IMR-90 (cell line): Measurements from ENCODE around the gene PAN3. TPM values are rescaled to one million over a fixed set of nuclear protein-coding genes. Genes with fewer than 3 reads are reported as not detected.

Experiments used
- ATAC-seq: fragments of 200-7000 bp; cut with Tn5 transposase; 2 replicates; pipeline ENCODE4 v1.9.1; 2020; ENCODE audit warnings: low read depth, mild to moderate bottlenecking, moderate library complexity
- BruUV-seq: library from RNA; stranded (reverse); fragments of 400-500 nt; replicated peaks from 2 replicates; lab custom pipeline; 2021; lab: Mats Ljungman, UMichigan
- CTCF ChIA-PET: fragments of 300-600 bp; formaldehyde crosslinking; extraction: SDS; loops from one replicate; lab custom pipeline; 2021; ENCODE audit warnings: antibody characterized with exemption; lab: Yijun Ruan, JAX
- POLR2A ChIA-PET: fragments of 300-600 bp; sonication (Branson Sonifier 250); formaldehyde crosslinking; loops from one replicate; lab custom pipeline; 2022; ENCODE audit warnings: antibody characterized with exemption; ENCODE audit not compliant: unreplicated experiment; lab: Charles Lee
- DNase-seq: peaks from one replicate; pipeline ENCODE4 v3.0.0; 2013
- H2AFZ ChIP-seq: replicated peaks from 2 replicates; pipeline ENCODE3; 2013; ENCODE audit warnings: low read length, mild to moderate bottlenecking; ENCODE audit not compliant: poor library complexity
- H2AK5ac ChIP-seq: 2 replicates; pipeline ENCODE4 v1.6.1; 2013; ENCODE audit warnings: low read depth, low read length, inconsistent platforms
- H2AK9ac ChIP-seq: replicated peaks from 2 replicates; pipeline ENCODE3; 2013; ENCODE audit warnings: mild to moderate bottlenecking, low read depth, low read length, moderate library complexity; ENCODE audit not compliant: poor library complexity
- H2BK120ac ChIP-seq: 2 replicates; pipeline ENCODE4 v1.6.1; 2013; ENCODE audit warnings: low read depth, low read length, inconsistent platforms
- H2BK15ac ChIP-seq: 3 replicates; pipeline ENCODE4 v1.6.1; 2013; ENCODE audit warnings: low read depth, low read length, inconsistent platforms
- H2BK20ac ChIP-seq: 2 replicates; pipeline ENCODE4 v1.6.1; 2013; ENCODE audit warnings: low read depth, mild to moderate bottlenecking, inconsistent platforms, low read length, moderate library complexity
- H2BK5ac ChIP-seq: 2 replicates; pipeline ENCODE4 v1.6.1; 2013; ENCODE audit warnings: mild to moderate bottlenecking, low read depth, low read length, inconsistent platforms; ENCODE audit not compliant: poor library complexity, severe bottlenecking
- H3K14ac ChIP-seq: replicated peaks from 2 replicates; pipeline ENCODE4 v1.6.1; 2013; ENCODE audit warnings: low read depth, low read length, inconsistent platforms
- H3K18ac ChIP-seq: 2 replicates; pipeline ENCODE4 v1.6.1; 2013; ENCODE audit warnings: low read depth, low read length, control low read depth
- H3K23ac ChIP-seq: 2 replicates; pipeline ENCODE4 v1.6.1; 2013; ENCODE audit warnings: low read depth, low read length, inconsistent platforms
- H3K27ac ChIP-seq: 2 replicates; pipeline ENCODE4 v1.5.1; 2013; ENCODE audit warnings: mild to moderate bottlenecking, control low read depth, low read length; ENCODE audit not compliant: insufficient read depth
- H3K27me3 ChIP-seq: 2 replicates; pipeline ENCODE4 v1.6.1; 2013; ENCODE audit warnings: low read length; ENCODE audit not compliant: control insufficient read depth, insufficient read depth
- H3K36me3 ChIP-seq: 2 replicates; pipeline ENCODE4 v1.6.1; 2013; ENCODE audit warnings: low read length, mixed read lengths; ENCODE audit not compliant: control insufficient read depth, insufficient read depth
- H3K4ac ChIP-seq: 2 replicates; pipeline ENCODE4 v1.6.1; 2013; ENCODE audit warnings: low read depth, low read length, inconsistent platforms
- H3K4me1 ChIP-seq: 2 replicates; pipeline ENCODE4 v1.6.1; 2013; ENCODE audit warnings: low read length, mixed read lengths; ENCODE audit not compliant: control insufficient read depth, insufficient read depth
- H3K4me2 ChIP-seq: 2 replicates; pipeline ENCODE4 v1.6.1; 2013; ENCODE audit warnings: low read depth, mild to moderate bottlenecking, control low read depth, low read length, moderate library complexity
- H3K4me3 ChIP-seq: 2 replicates; pipeline ENCODE4 v1.5.1; 2013; ENCODE audit warnings: low read depth, mild to moderate bottlenecking, control low read depth, low read length, moderate library complexity; ENCODE audit not compliant: insufficient read depth
- H3K56ac ChIP-seq: 2 replicates; pipeline ENCODE4 v1.6.1; 2013; ENCODE audit warnings: low read length, inconsistent platforms; ENCODE audit not compliant: insufficient read depth; ENCODE audit errors: extremely low read depth
- H3K79me1 ChIP-seq, 2 experiments: 2 replicates each; pipeline ENCODE4 v1.6.1; 2013; ENCODE audit warnings: low read length in 2 of 2, inconsistent platforms in 1 of 2, low read depth in 1 of 2
- H3K9ac ChIP-seq: 2 replicates; pipeline ENCODE4 v1.6.1; 2013; ENCODE audit warnings: low read depth, low read length, control low read depth
- H3K9me1 ChIP-seq: 2 replicates; pipeline ENCODE4 v1.6.1; 2013; ENCODE audit warnings: low read length, inconsistent platforms; ENCODE audit not compliant: insufficient read depth
- H3K9me3 ChIP-seq: 2 replicates; pipeline ENCODE4 v1.6.1; 2013; ENCODE audit warnings: low read length; ENCODE audit not compliant: control insufficient read depth, insufficient read depth
- H4K20me1 ChIP-seq: 2 replicates; pipeline ENCODE4 v1.6.1; 2013; ENCODE audit warnings: low read length, inconsistent platforms; ENCODE audit not compliant: insufficient read depth
- H4K5ac ChIP-seq: 2 replicates; pipeline ENCODE4 v1.6.1; 2013; ENCODE audit warnings: mild to moderate bottlenecking, low read depth, low read length, control low read depth
- H4K8ac ChIP-seq, 2 experiments: 2 replicates each; pipeline ENCODE4 v1.6.1; 2013; ENCODE audit warnings: low read depth in 2 of 2, low read length in 2 of 2, control low read depth in 1 of 2, inconsistent platforms in 1 of 2
- H4K91ac ChIP-seq: 2 replicates; pipeline ENCODE4 v1.6.1; 2013; ENCODE audit warnings: low read depth, low read length, inconsistent platforms; ENCODE audit not compliant: insufficient read depth
- BHLHE40 ChIP-seq: fragments of 150-350 bp; IDR thresholded peaks from 2 replicates; pipeline ENCODE4 v1.6.1; 2016; ENCODE audit warnings: mild to moderate bottlenecking, low read depth, low read length
- CEBPB ChIP-seq: IDR thresholded peaks from 2 replicates; pipeline ENCODE4 v1.6.1; 2012; ENCODE audit warnings: low read depth, low read length, improper control_type of control experiment
- CHD1 ChIP-seq: IDR thresholded peaks from 2 replicates; pipeline ENCODE4 v1.6.1; 2012; ENCODE audit warnings: low read depth, low read length, improper control_type of control experiment
- CTCF ChIP-seq: conservative IDR thresholded peaks from 2 replicates; pipeline ENCODE4 v1.5.1; 2012; ENCODE audit warnings: mild to moderate bottlenecking, low read depth, low read length, improper control_type of control experiment
- ELK1 ChIP-seq: fragments of 150-350 bp; IDR thresholded peaks from 2 replicates; pipeline ENCODE4 v1.6.1; 2016; ENCODE audit warnings: low read depth, mild to moderate bottlenecking, low read length, moderate library complexity, borderline replicate concordance
- FOS ChIP-seq: fragments of 150-350 bp; IDR thresholded peaks from 2 replicates; pipeline ENCODE4 v1.6.1; 2016; ENCODE audit warnings: low read depth, low read length
- MAFK ChIP-seq: IDR thresholded peaks from 2 replicates; pipeline ENCODE4 v1.6.1; 2012; ENCODE audit warnings: low read depth, low read length, improper control_type of control experiment
- MAZ ChIP-seq: IDR thresholded peaks from 2 replicates; pipeline ENCODE4 v1.6.1; 2012; ENCODE audit warnings: low read depth, mild to moderate bottlenecking, low read length, improper control_type of control experiment, moderate library complexity, borderline replicate concordance
- MXI1 ChIP-seq: IDR thresholded peaks from 2 replicates; pipeline ENCODE4 v1.6.1; 2012; ENCODE audit warnings: low read depth, mild to moderate bottlenecking, low read length, moderate library complexity, borderline replicate concordance
- NFE2L2 ChIP-seq: fragments of 150-350 bp; IDR thresholded peaks from 2 replicates; pipeline ENCODE4 v1.6.1; 2016; ENCODE audit warnings: low read depth, mild to moderate bottlenecking, low read length
- POLR2A ChIP-seq: IDR thresholded peaks from 2 replicates; pipeline ENCODE4 v1.6.1; 2012; ENCODE audit warnings: mild to moderate bottlenecking, low read depth, low read length
- RAD21 ChIP-seq: IDR thresholded peaks from 2 replicates; pipeline ENCODE4 v1.6.1; 2012; ENCODE audit warnings: low read length, improper control_type of control experiment
- RCOR1 ChIP-seq: IDR thresholded peaks from 2 replicates; pipeline ENCODE4 v1.6.1; 2012; ENCODE audit warnings: mild to moderate bottlenecking, low read length, improper control_type of control experiment; ENCODE audit not compliant: insufficient replicate concordance
- RFX5 ChIP-seq: IDR thresholded peaks from 2 replicates; pipeline ENCODE4 v1.8.0; 2012; ENCODE audit warnings: low read depth, mild to moderate bottlenecking, low read length, moderate library complexity
- SMC3 ChIP-seq: fragments of 150-350 bp; IDR thresholded peaks from 2 replicates; pipeline ENCODE4 v1.6.1; 2016; ENCODE audit warnings: low read depth, mild to moderate bottlenecking, antibody characterized with exemption, low read length, moderate library complexity
- USF2 ChIP-seq: fragments of 150-350 bp; IDR thresholded peaks from 2 replicates; pipeline ENCODE4 v1.6.1; 2017; ENCODE audit warnings: mild to moderate bottlenecking, antibody characterized with exemption, low read length, low read depth
- WGBS, 2 experiments: methylation state at CpG; one replicate each; pipeline versions ENCODE4 v1.1.5 to v1.1.7; 2013; ENCODE audit warnings: missing lambda C conversion rate in 2 of 2; ENCODE audit not compliant: insufficient read length in 1 of 2; ENCODE audit errors: extremely low coverage in 2 of 2; 5-methylcytosine and 5-hydroxymethylcytosine counted together
- dilution Hi-C: fragments of 300-500 bp; cut with HindIII; formaldehyde crosslinking; loops from one replicate; pipeline ENCODE4 v1.14.3; 2018; ENCODE audit warnings: low sequenced_read_pairs; ENCODE audit not compliant: unreplicated experiment
- in situ Hi-C: fragments of 300-500 bp; cut with MboI; formaldehyde crosslinking; loops from 3 replicates; pipeline ENCODE4 v1.14.3; 2019; ENCODE audit warnings: low sequenced_read_pairs, inconsistent platforms, mixed read lengths
- intact Hi-C: fragments of 100-400 bp; cut with micrococcal nuclease; formaldehyde crosslinking; loops from 2 replicates; pipeline ENCODE4 v1.10.0; 2022
- polyA plus RNA-seq, 3 experiments: library from polyadenylated mRNA; depleted of rRNA; stranded (reverse); fragments of >200 nt; gene quantifications; 2 replicates each; pipeline ENCODE4 v1.2.3, GENCODE V29; 2012; ENCODE audit warnings: low replicate concordance in 1 of 3
- total RNA-seq: library from RNA; depleted of rRNA; stranded (reverse); fragments of >200 nt; gene quantifications from 2 replicates; pipeline ENCODE4 v1.2.3, GENCODE V29; 2012

The PAN3 gene
- total and polyA plus RNA-seq, 2 of the 4 experiments (the other 2 are of a cell fraction) = 6.6 to 15.1 TPM

- Histone ChIP-seq H2AK5ac (no peak overlapping the region), H3K4me1 (no peaks in the 10 kb centered on the region), H3K23ac (no peak overlapping the region), H3K27me3 (no peaks in the 10 kb centered on the region), H4K20me1 (no peaks in the 10 kb centered on the region), H3K4me2 (no peak overlapping the region), H3K18ac (no peak overlapping the region), H3K79me1 (peaks cover 0 to 6% of the 10 kb centered on the region in 2 experiments; a peak in 1 of 4 replicates), H3K4me3 (no peak overlapping the region), H3K9me1 (no peaks in the 10 kb centered on the region), H3K9me3 (no peaks in the 10 kb centered on the region), H3K9ac (no peak overlapping the region), H2BK20ac (no peak overlapping the region), H3K27ac (no peak overlapping the region), H4K91ac (no peak overlapping the region), H4K5ac (no peak overlapping the region), H3K36me3 (peaks cover 11% of the 10 kb centered on the region), H3K56ac (no peak overlapping the region), H3K4ac (no peak overlapping the region), H2AK9ac (no peak overlapping the region), H3K14ac (no peak overlapping the region), H4K8ac (no peak overlapping the region), H2BK5ac (no peak overlapping the region), H2BK120ac (no peak overlapping the region), H2BK15ac (no peak overlapping the region), H2AFZ (no peak overlapping the region)
- TF ChIP-seq MXI1 (no peak), NFE2L2 (no peak), CTCF (no peak), RCOR1 (no peak), ELK1 (no peak), CEBPB (no peak), SMC3 (no peak), USF2 (no peak), BHLHE40 (no peak), RFX5 (no peak), POLR2A (no peak), FOS (no peak), CHD1 (no peak), MAFK (no peak), RAD21 (no peak), MAZ (no peak)
- POLR2A ChIA-PET = no interaction called here
- CTCF ChIA-PET = interaction anchor here (0.5 kb wide), 1 partner anchor 100 kb away, joined by 5 read pairs; no protein-coding TSS in a partner anchor
- no peak for DNase-seq
- no CpG with 5 or more reads among the region's 5 CpGs for WGBS, 2 experiments
- dilution Hi-C loops (no loop called here), in situ Hi-C loops (no loop called here), intact Hi-C loops (loop anchor here (1.0 kb wide), 1 partner anchor 16 kb away; no protein-coding TSS in a partner anchor)
- BruUV-seq = no TSS peak
- ATAC-seq = no peak
Measured at GRCh38 chr13:28282451-28282850, 144.1 kb downstream of the PAN3 start.
